ENCODE measurements around the gene SEMA4A. TPM values are rescaled to one million over a fixed set of nuclear protein-coding genes. Genes with fewer than 3 reads are reported as not detected.

Gene SEMA4A
- total and polyA plus RNA-seq, 9 of the 15 experiments (the other 6 are each of a cell fraction or from before 2014, with no cell fraction given): 0.04 to 1.7 (median 0.45) TPM

GRCh38 chr1:156153362-156153761 lies at the start of gene SEMA4A (continued):
- no peak for TF ChIP-seq MNT (conservative IDR thresholded peaks at IDR 0.05)
- no peak for TF ChIP-seq ZNF146 (CRISPR knock-in tag; IDR thresholded peaks at IDR 0.05; ENCODE audit: unreplicated experiment)
- TF ChIP-seq HINFP (tag; conservative IDR thresholded peaks at IDR 0.05; ENCODE audit: low read depth): no peak
- TF ChIP-seq NFATC3 (IDR thresholded peaks at IDR 0.05): no peak
- TF ChIP-seq RAD51 (IDR thresholded peaks at IDR 0.05; ENCODE audit: borderline replicate concordance, low read depth): no peak
- no peak for TF ChIP-seq KLF13 (tag; IDR thresholded peaks at IDR 0.05; ENCODE audit: borderline replicate concordance, low read depth)
- TF ChIP-seq CEBPB (tag; IDR thresholded peaks at IDR 0.05): no peak
- TF ChIP-seq BCL6 (CRISPR knock-in tag; IDR thresholded peaks at IDR 0.05): no peak
- no peak for TF ChIP-seq ZNF696 (CRISPR knock-in tag; conservative IDR thresholded peaks at IDR 0.05)
- TF ChIP-seq ZKSCAN3 (CRISPR knock-in tag; IDR thresholded peaks at IDR 0.05): no peak
- TF ChIP-seq ZC3H4 (CRISPR knock-in tag; IDR thresholded peaks at IDR 0.05; ENCODE audit: borderline replicate concordance): no peak
